Stimulated activated CD8-positive, alpha-beta memory T cell treated with anti-CD3 and anti-CD28 coated beads, Interleukin-12 subunit alpha, Interleukin-12 subunit beta, amount 100 ng/mL, for 1 hour (primary cell): ENCODE results near the gene RAB37.

Experiments
- DNase-seq: peaks from one replicate; pipeline ENCODE4 v3.0.0-alpha.2; 2020; ENCODE audit warnings: low read depth

The RAB37 gene

GRCh38 chr17:74728702-74729075 is 8.4 kb upstream of the RAB37 start:
- DNase-seq, result no peak

- no peak for DNase-seq
Measured at GRCh38 chr17:74729368-74729767, 7.7 kb upstream of the RAB37 start.

- DNase-seq, result no peak
Measured at GRCh38 chr17:74729866-74730265, 7.2 kb upstream of the RAB37 start.

GRCh38 chr17:74730491-74731346 is 6.3 kb upstream of the RAB37 start:
- DNase-seq, result no peak

GRCh38 chr17:74731347-74731605 is 5.8 kb upstream of the RAB37 start:
- DNase-seq, result no peak

- DNase-seq, result no peak
Measured at GRCh38 chr17:74732042-74732867, 4.8 kb upstream of the RAB37 start.

GRCh38 chr17:74733365-74734122 is 3.5 kb upstream of the RAB37 start:
- no peak for DNase-seq

- no peak for DNase-seq
Measured at GRCh38 chr17:74734256-74734655, 2.8 kb upstream of the RAB37 start.

GRCh38 chr17:74737299-74738050 is 419 bp downstream of the RAB37 start:
- no peak for DNase-seq

GRCh38 chr17:74738051-74738996 is 1.3 kb downstream of the RAB37 start:
- DNase-seq, result peak; percentile 68

GRCh38 chr17:74739227-74739831 is 2.3 kb downstream of the RAB37 start:
- no peak for DNase-seq

GRCh38 chr17:74740173-74740572 is 3.1 kb downstream of the RAB37 start:
- no peak for DNase-seq

GRCh38 chr17:74740641-74741387 is 3.8 kb downstream of the RAB37 start:
- no peak for DNase-seq

GRCh38 chr17:74742153-74742515 is 5.1 kb downstream of the RAB37 start:
- no peak for DNase-seq

GRCh38 chr17:74742978-74743545 is 6.0 kb downstream of the RAB37 start:
- DNase-seq, result no peak

GRCh38 chr17:74743755-74744154 is 6.7 kb downstream of the RAB37 start:
- DNase-seq, result no peak

- DNase-seq, result no peak
Measured at GRCh38 chr17:74744349-74744713, 7.3 kb downstream of the RAB37 start.

- DNase-seq, result peak; percentile 70
Measured at GRCh38 chr17:74744714-74745547, 7.9 kb downstream of the RAB37 start.
